ENCODE data around the gene TNIP1. TPM values are rescaled to one million over a fixed set of nuclear protein-coding genes. Genes with fewer than 3 reads are reported as not detected.

The TNIP1 gene
- total RNA-seq, 1 donor from 2014 or later = 63.6 TPM

GRCh38 chr5:151087486-151087885, 6.7 kb upstream of the TNIP1 start:
- no peak for TF ChIP-seq CTCF (conservative IDR thresholded peaks at IDR 0.05)
- Mint-ChIP-seq H3K4me3 (no peak overlapping the region), H3K27me3 (peaks cover 3% of the 10 kb centered on the region), H3K4me1 (ENCODE audit: unreplicated experiment) (peaks cover 14% of the 10 kb centered on the region), H3K9me3 (no peaks in the 10 kb centered on the region), H3K27ac (no peak overlapping the region), H3K36me3 (no peaks in the 10 kb centered on the region)
- DNase-seq (ENCODE audit: extremely low spot score, unreplicated experiment) = no peak

DNA sequence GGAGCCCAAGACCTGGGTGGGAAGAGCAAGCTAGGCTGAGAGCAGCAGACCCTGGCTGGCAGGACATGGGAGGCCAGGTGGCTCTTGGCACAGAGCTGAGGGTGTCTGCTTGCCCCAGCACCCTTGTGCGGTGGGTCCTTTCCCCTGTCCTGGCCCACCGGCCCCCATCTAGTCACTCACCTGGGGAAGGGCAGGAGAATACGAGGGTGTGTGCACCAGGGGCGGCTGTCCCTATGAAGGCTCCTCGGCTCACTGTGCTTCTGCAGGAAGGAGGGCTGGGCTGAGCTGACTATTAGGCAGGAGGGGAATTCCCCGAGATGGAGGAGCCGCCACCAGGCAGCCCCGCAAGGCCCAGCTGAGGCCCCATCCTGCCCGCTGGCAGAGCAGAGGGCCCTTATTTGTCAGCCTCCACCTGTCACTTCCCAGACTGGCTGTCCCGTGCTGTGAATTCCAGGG, 6.1 kb upstream of the TNIP1 start:
- TF ChIP-seq CTCF (conservative IDR thresholded peaks at IDR 0.05) = no peak

GRCh38 chr5:151086192-151086869, 5.5 kb upstream of the TNIP1 start:
- Mint-ChIP-seq H3K36me3 (no peaks in the 10 kb centered on the region), H3K4me1 (ENCODE audit: unreplicated experiment) (peaks cover 20% of the 10 kb centered on the region), H3K27ac (peak overlapping the region; percentile 98), H3K4me3 (peak overlapping the region; percentile 9), H3K9me3 (no peaks in the 10 kb centered on the region), H3K27me3 (peaks cover 3% of the 10 kb centered on the region)
- DNase-seq (ENCODE audit: extremely low spot score, unreplicated experiment) = no peak
- TF ChIP-seq CTCF (conservative IDR thresholded peaks at IDR 0.05) = no peak

More for the DNA sequence above, 6.1 kb upstream of the TNIP1 start:
- Mint-ChIP-seq H3K27ac (no peak overlapping the region), H3K4me3 (no peak overlapping the region), H3K4me1 (ENCODE audit: unreplicated experiment) (peaks cover 19% of the 10 kb centered on the region), H3K9me3 (no peaks in the 10 kb centered on the region), H3K36me3 (no peaks in the 10 kb centered on the region), H3K27me3 (peaks cover 3% of the 10 kb centered on the region)
- no peak for DNase-seq (ENCODE audit: extremely low spot score, unreplicated experiment)

- peak overlapping the region; percentile 98 for H3K27ac Mint-ChIP-seq
- H3K4me3 Mint-ChIP-seq = no peak overlapping the region
- H3K36me3 Mint-ChIP-seq = no peaks in the 10 kb centered on the region
- H3K27me3 Mint-ChIP-seq = peaks cover 3% of the 10 kb centered on the region
- DNase-seq (ENCODE audit: extremely low spot score, unreplicated experiment) = no peak
- TF ChIP-seq CTCF (conservative IDR thresholded peaks at IDR 0.05) = no peak
- H3K9me3 Mint-ChIP-seq = no peaks in the 10 kb centered on the region
- peaks cover 20% of the 10 kb centered on the region for H3K4me1 Mint-ChIP-seq (ENCODE audit: unreplicated experiment)
Observed at GRCh38 chr5:151085517-151086041, 4.7 kb upstream of the TNIP1 start.

GRCh38 chr5:151084363-151084762, 3.5 kb upstream of the TNIP1 start:
- Mint-ChIP-seq H3K27ac (peak overlapping the region; percentile 98), H3K27me3 (no peaks in the 10 kb centered on the region), H3K36me3 (peaks cover 4% of the 10 kb centered on the region), H3K9me3 (no peaks in the 10 kb centered on the region), H3K4me3 (no peak overlapping the region), H3K4me1 (ENCODE audit: unreplicated experiment) (peaks cover 28% of the 10 kb centered on the region)
- no peak for TF ChIP-seq CTCF (conservative IDR thresholded peaks at IDR 0.05)
- no peak for DNase-seq (ENCODE audit: extremely low spot score, unreplicated experiment)

All from type B pancreatic cell (in vitro differentiated cells).